PC-9 (cell line): ENCODE data around the gene HOATZ. TPM values are rescaled to one million over a fixed set of nuclear protein-coding genes. Genes with fewer than 3 reads are reported as not detected.

Source experiments
- BruUV-seq: library from RNA; stranded (reverse); fragments of 400-500 nt; replicated peaks from 2 replicates; lab custom pipeline; 2021; lab: Mats Ljungman, UMichigan
- CTCF ChIA-PET: fragments of 300-600 bp; sonication (Branson Sonifier 250); formaldehyde crosslinking; loops from one replicate; lab custom pipeline; 2022; ENCODE audit warnings: antibody characterized with exemption; lab: Charles Lee
- POLR2A ChIA-PET: fragments of 300-600 bp; sonication (Branson Sonifier 250); formaldehyde crosslinking; loops from one replicate; lab custom pipeline; 2022; ENCODE audit warnings: antibody characterized with exemption; ENCODE audit not compliant: unreplicated experiment; lab: Charles Lee
- DNase-seq, 2 experiments: peaks; one replicate each; pipeline versions ENCODE4 v3.0.0 to v3.0.0-alpha.2; 2015 to 2022; ENCODE audit warnings: mixed read lengths in 1 of 2
- H2AFZ ChIP-seq: fragments of 200-600 bp; sonication (generic); 2 replicates; pipeline ENCODE4 v1.8.1; 2017; ENCODE audit warnings: antibody characterized with exemption
- H3F3A ChIP-seq: fragments of 200-600 bp; sonication (generic); 2 replicates; pipeline ENCODE4 v1.8.1; 2017; ENCODE audit warnings: antibody characterized with exemption, mild to moderate bottlenecking, low read depth; ENCODE audit not compliant: insufficient read depth
- H3K27ac ChIP-seq: fragments of 200-600 bp; sonication (generic); 2 replicates; pipeline ENCODE4 v1.6.1; 2016; ENCODE audit warnings: mixed run types
- H3K27me3 ChIP-seq: fragments of 200-600 bp; sonication (generic); 2 replicates; pipeline ENCODE4 v1.6.1; 2016; ENCODE audit warnings: low read depth, mixed run types; ENCODE audit not compliant: insufficient read depth
- H3K36me3 ChIP-seq: fragments of 200-600 bp; sonication (generic); 2 replicates; pipeline ENCODE4 v1.6.1; 2016; ENCODE audit warnings: low read depth, mixed run types
- H3K4me1 ChIP-seq: fragments of 200-600 bp; sonication (generic); replicated peaks from 2 replicates; pipeline ENCODE4 v1.6.1; 2016; ENCODE audit warnings: mixed run types; ENCODE audit not compliant: insufficient read depth
- H3K4me2 ChIP-seq: fragments of 200-600 bp; sonication (generic); 2 replicates; pipeline ENCODE4 v1.6.1; 2017; ENCODE audit warnings: mixed run types
- H3K4me3 ChIP-seq: fragments of 200-600 bp; sonication (generic); 2 replicates; pipeline ENCODE4 v1.6.1; 2016; ENCODE audit warnings: mixed run types
- H3K79me2 ChIP-seq: fragments of 200-600 bp; sonication (generic); 2 replicates; pipeline ENCODE4 v1.6.1; 2017; ENCODE audit warnings: low read depth, mixed run types
- H3K9me2 ChIP-seq: fragments of 200-600 bp; sonication (generic); 2 replicates; pipeline ENCODE4 v1.8.1; 2017; ENCODE audit warnings: mild to moderate bottlenecking; ENCODE audit not compliant: insufficient read depth
- H3K9me3 ChIP-seq: fragments of 200-600 bp; sonication (generic); 2 replicates; pipeline ENCODE4 v1.8.1; 2016; ENCODE audit warnings: low read depth; ENCODE audit not compliant: insufficient read depth
- H4K20me1 ChIP-seq: fragments of 200-600 bp; sonication (generic); 2 replicates; pipeline ENCODE4 v1.8.1; 2017; ENCODE audit not compliant: insufficient read depth
- CTCF ChIP-seq: fragments of 200-600 bp; sonication (generic); conservative IDR thresholded peaks from 2 replicates; pipeline ENCODE4 v1.6.1; 2017; ENCODE audit warnings: mixed run types, antibody characterized with exemption, mild to moderate bottlenecking, moderate library complexity
- EZH2 ChIP-seq: fragments of 200-600 bp; sonication (generic); IDR thresholded peaks from 2 replicates; pipeline ENCODE4 v1.8.0; 2017; ENCODE audit warnings: antibody characterized with exemption, low read depth
- intact Hi-C: fragments of 100-400 bp; cut with micrococcal nuclease; formaldehyde crosslinking; loops from one replicate; pipeline ENCODE4 v1.10.0; 2022; ENCODE audit not compliant: unreplicated experiment
- total RNA-seq: library from RNA; stranded (reverse); gene quantifications from 2 replicates; pipeline ENCODE4 v1.2.3, GENCODE V29; 2021

Gene HOATZ
- total RNA-seq, 1 experiment from 2014 or later: not detected

DNA sequence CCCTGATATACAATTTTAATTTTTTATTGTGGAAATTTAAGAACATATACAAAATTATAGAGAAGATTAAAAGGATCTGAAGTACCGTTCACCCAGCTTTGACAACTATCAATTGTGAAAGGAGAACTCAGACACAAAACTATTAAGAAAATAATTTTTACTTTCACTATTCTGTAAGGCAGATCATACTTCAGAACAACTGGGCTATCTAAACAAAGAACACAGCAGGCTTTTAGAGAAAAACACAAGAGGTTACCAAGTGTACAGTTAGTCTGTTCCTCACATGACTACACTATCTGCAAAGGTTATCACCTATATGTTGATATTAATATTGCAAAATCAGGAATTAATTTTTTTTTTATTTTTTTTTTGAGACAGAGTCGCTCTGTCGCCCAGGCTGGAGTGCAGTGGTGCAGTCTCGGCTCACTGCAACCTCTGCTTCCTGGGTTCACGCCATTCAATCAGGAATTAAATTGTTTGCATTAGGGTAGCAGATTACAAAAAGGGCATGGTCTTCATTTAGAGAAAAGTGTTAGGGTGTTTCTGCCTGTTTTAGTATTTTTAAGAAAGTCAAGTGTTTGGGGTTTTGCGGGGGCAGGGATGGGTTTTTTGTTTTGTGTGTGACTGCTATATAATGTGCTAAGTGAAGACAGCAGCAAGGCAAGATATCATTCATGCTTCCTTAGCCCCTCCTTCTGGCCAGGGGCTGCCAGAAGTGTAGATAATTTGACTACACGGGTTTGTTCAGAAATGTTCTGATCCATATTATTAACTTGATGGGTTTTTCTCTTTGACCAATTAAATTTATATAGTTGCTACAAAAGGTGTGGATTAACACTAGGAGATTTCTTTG lies 60.0 kb downstream of the HOATZ start:
- Histone ChIP-seq H3F3A (no peaks in the 10 kb centered on the region), H3K4me1 (no peaks in the 10 kb centered on the region), H3K9me2 (no peaks in the 10 kb centered on the region), H3K27me3 (no peaks in the 10 kb centered on the region), H3K36me3 (no peaks in the 10 kb centered on the region), H2AFZ (no peak overlapping the region), H3K27ac (no peak overlapping the region), H3K79me2 (no peaks in the 10 kb centered on the region), H3K4me2 (no peak overlapping the region), H4K20me1 (no peaks in the 10 kb centered on the region), H3K4me3 (no peak overlapping the region), H3K9me3 (0 out of 2 replicates have a peak, but pooled peaks cover 2% of the 10 kb centered on the region)
- ChIA-PET POLR2A (no interaction called here), CTCF (no interaction called here)
- DNase-seq: no peak
- no peak for TF ChIP-seq CTCF
- no peak for TF ChIP-seq EZH2
- no TSS peak for BruUV-seq
- intact Hi-C loops: no loop called here

GRCh38 chr11:111575740-111576139 lies 61.2 kb downstream of the HOATZ start:
- no peaks in the 10 kb centered on the region for H4K20me1 ChIP-seq
- no peak for DNase-seq
- no peak overlapping the region for H2AFZ ChIP-seq
- intact Hi-C loops: no loop called here
- no peak overlapping the region for H3K4me3 ChIP-seq
- BruUV-seq: no TSS peak
- H3K36me3 ChIP-seq: no peaks in the 10 kb centered on the region
- 0 out of 2 replicates have a peak, but pooled peaks cover 3% of the 10 kb centered on the region for H3K9me2 ChIP-seq
- no peaks in the 10 kb centered on the region for H3K9me3 ChIP-seq
- no peaks in the 10 kb centered on the region for H3K4me1 ChIP-seq
- no peaks in the 10 kb centered on the region for H3K27me3 ChIP-seq
- ChIA-PET CTCF (no interaction called here), POLR2A (no interaction called here)
- H3K79me2 ChIP-seq: no peaks in the 10 kb centered on the region
- no peak overlapping the region for H3K27ac ChIP-seq
- H3K4me2 ChIP-seq: no peak overlapping the region
- H3F3A ChIP-seq: no peaks in the 10 kb centered on the region
- no peak for TF ChIP-seq EZH2
- TF ChIP-seq CTCF: no peak

DNA sequence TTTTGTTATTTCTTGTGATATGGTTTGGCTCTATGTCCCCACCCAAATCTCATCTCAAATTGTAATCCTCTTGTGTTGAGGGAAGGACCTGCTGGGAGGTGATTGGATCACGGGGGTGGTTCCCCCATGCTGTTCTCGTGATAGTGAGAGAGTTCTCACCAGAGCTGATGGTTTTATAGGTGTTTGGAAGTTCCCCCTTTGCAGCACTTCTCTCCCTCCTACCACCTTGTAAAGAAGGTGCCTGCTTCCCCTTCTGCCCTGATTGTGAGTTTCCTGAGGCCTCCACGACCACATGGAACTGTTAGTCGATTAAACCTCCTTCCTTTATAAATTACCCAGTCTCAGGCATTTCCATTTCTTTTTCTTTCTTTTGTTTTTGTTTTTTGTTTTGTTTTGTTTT lies 63.2 kb downstream of the HOATZ start:
- no peaks in the 10 kb centered on the region for H4K20me1 ChIP-seq
- POLR2A ChIA-PET: no interaction called here
- H3K79me2 ChIP-seq: no peaks in the 10 kb centered on the region
- H3K9me3 ChIP-seq: no peaks in the 10 kb centered on the region
- H3K9me2 ChIP-seq: 0 out of 2 replicates have a peak, but pooled peaks cover 3% of the 10 kb centered on the region
- intact Hi-C loops: no loop called here
- H2AFZ ChIP-seq: no peak overlapping the region
- TF ChIP-seq CTCF: no peak
- TF ChIP-seq EZH2: no peak
- H3K36me3 ChIP-seq: no peaks in the 10 kb centered on the region
- DNase-seq: no peak
- no peak overlapping the region for H3K4me2 ChIP-seq
- no peaks in the 10 kb centered on the region for H3K4me1 ChIP-seq
- no peak overlapping the region for H3K4me3 ChIP-seq
- H3F3A ChIP-seq: no peaks in the 10 kb centered on the region
- BruUV-seq: no TSS peak
- CTCF ChIA-PET: interaction anchor here (0.6 kb wide), 1 partner anchor 652 kb away, joined by 3 read pairs; no protein-coding TSS in a partner anchor
- no peaks in the 10 kb centered on the region for H3K27me3 ChIP-seq
- H3K27ac ChIP-seq: no peak overlapping the region
